Measurements from ENCODE around the gene DIS3L2. TPM values are rescaled to one million over a fixed set of nuclear protein-coding genes. Genes with fewer than 3 reads are reported as not detected.
"Not testable (repeated sequence)": the region's sequence is repeated elsewhere in the genome, so short reads cannot be mapped to it uniquely, and the experiment has no call there.

The DIS3L2 gene
- total RNA-seq, 1 donor, result 39.0 TPM

DNA sequence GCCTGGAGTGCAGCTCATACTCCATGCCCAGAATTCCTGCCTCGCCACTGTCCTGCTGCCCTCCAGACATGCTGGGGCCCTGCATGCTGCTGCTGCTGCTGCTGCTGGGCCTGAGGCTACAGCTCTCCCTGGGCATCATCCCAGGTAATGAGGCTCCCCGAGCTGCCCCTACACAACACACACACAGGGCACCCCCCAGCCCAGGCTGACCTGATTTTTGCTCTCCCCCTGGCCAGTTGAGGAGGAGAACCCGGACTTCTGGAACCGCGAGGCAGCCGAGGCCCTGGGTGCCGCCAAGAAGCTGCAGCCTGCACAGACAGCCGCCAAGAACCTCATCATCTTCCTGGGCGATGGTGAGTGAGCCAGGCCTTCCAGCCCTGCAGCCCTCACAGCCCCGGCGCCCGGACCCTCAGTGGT, 417.2 kb downstream of the DIS3L2 start, which contains the start of gene ALPP:
Gene ALPP (plus strand): TSS at position 17 of the 417 bp plus-strand sequence. CDS start 52 bp downstream, at position 69.
- DNase-seq (ENCODE audit: low read depth in 2 of 3, low spot score in 2 of 3), result not testable (repeated sequence)

DNA sequence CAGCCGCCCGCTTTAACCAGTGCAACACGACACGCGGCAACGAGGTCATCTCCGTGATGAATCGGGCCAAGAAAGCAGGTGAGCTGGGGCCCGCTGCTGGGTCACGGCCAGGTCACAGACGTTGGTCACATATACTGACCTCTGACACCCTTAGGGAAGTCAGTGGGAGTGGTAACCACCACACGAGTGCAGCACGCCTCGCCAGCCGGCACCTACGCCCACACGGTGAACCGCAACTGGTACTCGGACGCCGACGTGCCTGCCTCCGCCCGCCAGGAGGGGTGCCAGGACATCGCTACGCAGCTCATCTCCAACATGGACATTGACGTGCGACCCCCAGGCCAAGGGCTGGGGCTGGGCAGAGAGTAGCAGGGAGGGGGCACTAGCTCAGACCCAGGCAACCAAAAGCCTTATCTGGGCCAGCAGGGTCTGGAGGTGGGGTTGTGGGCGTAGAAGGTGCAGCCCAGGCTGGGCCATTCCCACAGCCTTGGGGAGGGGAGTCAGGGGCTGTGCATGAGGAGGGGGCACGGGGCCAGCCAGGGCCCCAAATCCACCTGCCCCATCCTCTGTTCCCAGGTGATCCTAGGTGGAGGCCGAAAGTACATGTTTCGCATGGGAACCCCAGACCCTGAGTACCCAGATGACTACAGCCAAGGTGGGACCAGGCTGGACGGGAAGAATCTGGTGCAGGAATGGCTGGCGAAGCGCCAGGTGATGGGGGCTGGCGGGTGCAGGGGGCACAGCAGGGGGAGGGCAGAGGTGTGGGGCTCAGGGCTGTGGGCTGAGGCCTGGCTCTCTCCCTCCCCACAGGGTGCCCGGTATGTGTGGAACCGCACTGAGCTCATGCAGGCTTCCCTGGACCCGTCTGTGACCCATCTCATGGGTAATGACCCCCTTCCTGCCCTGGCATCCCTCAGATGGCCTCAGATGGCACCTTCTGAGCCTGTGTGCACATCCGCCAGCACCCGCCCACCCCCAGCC, 418.4 kb downstream of the DIS3L2 start:
- DNase-seq (ENCODE audit: low read depth in 2 of 3, low spot score in 2 of 3), result not testable (repeated sequence)

DNA sequence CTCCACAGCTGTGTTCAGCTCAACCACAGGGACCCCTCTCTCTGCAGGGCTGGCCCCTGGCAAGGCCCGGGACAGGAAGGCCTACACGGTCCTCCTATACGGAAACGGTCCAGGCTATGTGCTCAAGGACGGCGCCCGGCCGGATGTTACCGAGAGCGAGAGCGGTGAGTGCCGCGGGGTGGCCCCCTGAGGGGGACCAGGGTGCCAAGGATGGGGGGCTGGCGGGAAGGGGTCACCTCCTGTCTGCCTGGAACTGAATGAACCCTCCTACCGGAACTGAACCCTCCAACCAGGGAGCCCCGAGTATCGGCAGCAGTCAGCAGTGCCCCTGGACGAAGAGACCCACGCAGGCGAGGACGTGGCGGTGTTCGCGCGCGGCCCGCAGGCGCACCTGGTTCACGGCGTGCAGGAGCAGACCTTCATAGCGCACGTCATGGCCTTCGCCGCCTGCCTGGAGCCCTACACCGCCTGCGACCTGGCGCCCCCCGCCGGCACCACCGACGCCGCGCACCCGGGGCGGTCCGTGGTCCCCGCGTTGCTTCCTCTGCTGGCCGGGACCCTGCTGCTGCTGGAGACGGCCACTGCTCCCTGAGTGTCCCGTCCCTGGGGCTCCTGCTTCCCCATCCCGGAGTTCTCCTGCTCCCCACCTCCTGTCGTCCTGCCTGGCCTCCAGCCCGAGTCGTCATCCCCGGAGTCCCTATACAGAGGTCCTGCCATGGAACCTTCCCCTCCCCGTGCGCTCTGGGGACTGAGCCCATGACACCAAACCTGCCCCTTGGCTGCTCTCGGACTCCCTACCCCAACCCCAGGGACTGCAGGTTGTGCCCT, 419.9 kb downstream of the DIS3L2 start:
- DNase-seq (ENCODE audit: low read depth in 2 of 3, low spot score in 2 of 3), result peak in 1 of 3 donors; percentile 51

DNA sequence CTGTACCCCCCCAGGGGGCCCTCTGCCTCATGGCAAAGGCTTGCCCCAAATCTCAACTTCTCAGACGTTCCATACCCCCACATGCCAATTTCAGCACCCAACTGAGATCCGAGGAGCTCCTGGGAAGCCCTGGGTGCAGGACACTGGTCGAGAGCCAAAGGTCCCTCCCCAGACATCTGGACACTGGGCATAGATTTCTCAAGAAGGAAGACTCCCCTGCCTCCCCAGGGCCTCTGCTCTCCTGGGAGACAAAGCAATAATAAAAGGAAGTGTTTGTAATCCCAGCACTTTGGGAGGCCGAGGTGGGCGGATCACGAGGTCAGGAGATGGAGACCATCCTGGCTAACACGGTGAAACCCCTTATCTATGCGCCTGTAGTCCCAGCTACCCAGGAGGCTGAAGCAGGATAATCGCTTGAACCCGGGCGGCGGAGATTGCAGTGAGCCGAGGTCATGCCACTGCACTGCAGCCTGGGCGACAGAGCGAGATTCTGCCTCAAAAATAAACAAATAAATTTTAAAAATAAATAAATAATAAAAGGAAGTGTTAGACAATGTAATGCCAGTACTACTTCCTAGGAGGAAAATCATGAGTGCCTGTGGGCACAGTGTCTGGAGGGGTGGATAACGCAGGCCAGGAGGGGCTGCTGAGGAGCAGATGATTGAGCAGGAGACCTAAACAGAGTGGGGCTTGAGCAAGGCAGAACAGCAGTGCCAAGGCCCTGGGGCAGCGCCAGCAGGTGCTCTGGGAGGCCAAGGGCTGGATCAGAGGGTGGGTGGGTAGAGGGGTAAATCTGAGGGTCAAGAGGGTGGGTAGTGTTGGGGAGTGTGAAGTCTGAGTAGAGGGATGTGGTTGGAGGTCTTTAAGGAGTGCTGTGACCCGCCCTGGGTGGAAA, 421.1 kb downstream of the DIS3L2 start:
- DNase-seq (ENCODE audit: low read depth in 2 of 3, low spot score in 2 of 3), result no peak

DNA sequence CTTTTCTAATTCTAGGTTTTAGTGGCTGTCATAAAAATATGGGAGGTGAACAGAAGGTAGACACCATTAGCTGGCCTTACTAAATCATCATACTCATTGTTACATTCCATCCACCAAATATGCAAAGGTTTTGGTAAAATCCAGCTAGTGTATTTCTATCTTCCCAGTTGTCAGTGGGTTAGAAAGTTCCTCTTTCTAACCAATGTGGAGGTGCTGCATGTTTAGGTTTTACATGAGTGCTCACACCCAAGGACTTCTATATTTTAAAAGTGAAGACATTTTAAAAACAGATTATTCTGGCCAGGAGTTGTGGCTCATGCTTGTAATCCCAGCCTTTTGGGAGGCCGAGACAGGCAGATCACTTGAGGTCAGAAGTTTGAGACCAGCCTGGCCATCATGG, 423.0 kb downstream of the DIS3L2 start:
- no peak for DNase-seq (ENCODE audit: low read depth in 2 of 3, low spot score in 2 of 3)

DNA sequence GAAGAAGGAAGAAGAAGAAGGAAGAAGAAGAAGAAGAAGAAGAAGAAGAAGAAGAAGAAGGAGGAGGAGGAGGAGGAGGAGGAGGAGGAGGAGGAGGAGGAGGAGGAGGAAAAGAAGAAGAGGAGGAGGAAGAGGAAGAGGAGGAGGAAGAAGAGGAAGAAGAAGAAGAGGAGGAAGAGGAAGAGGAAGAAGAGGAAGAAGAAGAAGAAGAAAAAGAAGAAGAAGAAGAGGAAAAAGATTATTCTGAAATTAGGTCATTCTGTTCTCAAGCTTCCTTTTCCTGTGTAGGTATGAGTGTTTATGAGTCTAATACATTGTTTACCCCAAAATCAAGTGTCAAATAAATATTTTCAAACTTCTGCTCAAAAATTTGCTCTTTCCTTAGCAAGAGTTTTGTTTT, 423.5 kb downstream of the DIS3L2 start:
- not testable (repeated sequence) for DNase-seq (ENCODE audit: low read depth in 2 of 3, low spot score in 2 of 3)

DNA sequence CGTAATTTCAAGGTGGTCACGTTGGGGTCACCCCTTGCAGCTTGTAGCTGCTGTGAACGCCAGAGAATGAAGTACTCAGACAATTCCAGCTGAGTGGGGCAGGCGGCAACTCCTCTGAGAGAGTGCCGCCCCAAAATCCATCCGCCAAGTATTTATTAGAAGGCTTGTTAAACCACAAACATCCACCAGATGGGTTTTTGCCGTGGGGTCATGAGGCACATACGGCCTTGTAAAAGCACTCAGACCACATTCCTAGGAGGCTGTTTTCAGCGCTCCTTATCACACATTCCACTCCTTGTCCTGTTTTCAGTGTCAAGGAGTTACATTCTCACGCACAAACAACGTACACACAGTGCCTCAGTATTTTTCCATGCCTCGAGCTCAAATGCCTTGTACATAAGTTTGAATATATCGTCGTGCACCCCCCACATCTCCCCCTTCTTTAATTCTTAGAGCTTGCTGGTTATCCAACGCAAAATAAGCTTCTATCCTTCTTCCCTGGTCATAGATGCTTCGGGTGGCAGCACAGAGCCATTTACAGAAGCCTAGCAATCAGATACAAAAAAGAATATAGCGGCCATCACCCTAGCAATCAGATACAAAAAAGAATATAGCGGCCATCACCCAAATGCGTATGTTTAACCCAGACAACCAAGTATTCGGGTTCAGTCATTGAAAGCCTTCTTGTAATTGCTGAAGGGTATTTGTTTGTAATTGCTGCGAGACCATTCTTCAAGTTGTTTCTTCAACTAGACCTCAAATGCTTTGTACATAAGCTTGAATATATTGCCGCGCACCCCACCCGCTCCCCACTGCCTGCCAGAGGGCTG, 424.4 kb downstream of the DIS3L2 start:
- DNase-seq (ENCODE audit: low read depth in 2 of 3, low spot score in 2 of 3), result peak in 2 of 3 donors; percentile 50 to 68

DNA sequence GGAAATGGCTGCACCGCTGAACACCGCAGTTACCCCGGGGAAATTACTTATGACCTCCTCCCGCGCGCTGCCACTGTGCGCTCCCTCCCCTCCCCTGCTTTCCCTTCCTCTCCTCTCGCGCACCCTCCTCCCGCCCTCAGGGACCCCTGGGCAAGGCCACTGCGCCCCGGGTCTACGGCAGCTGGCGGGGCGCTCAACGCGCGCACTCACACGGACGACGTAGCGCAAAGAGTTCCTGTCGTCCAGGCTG, 424.9 kb downstream of the DIS3L2 start:
- DNase-seq (ENCODE audit: low read depth in 2 of 3, low spot score in 2 of 3), result no peak

Small RNAs within 50 kb of the gene (small RNA-seq; reads per million reads assigned to genes)
- gene AC068134.3 (not detected), gene AC068134.4 (not detected), gene MIR562 (not detected)

Other genes with a start within 250 kb of the DIS3L2 start
- 14.5 TPM for gene PDE6D, start 180.4 kb upstream of the DIS3L2 start, total RNA-seq
- 22.6 TPM for gene COPS7B, start 175.3 kb upstream of the DIS3L2 start, total RNA-seq
- 0.27 TPM for gene NPPC, start 35.3 kb upstream of the DIS3L2 start, total RNA-seq